ENCODE data around the gene UBL7. TPM values are rescaled to one million over a fixed set of nuclear protein-coding genes. Genes with fewer than 3 reads are reported as not detected.

Gene UBL7
- polyA plus RNA-seq, 3 donors: 43.4 to 103 (median 95.1) TPM

DNA sequence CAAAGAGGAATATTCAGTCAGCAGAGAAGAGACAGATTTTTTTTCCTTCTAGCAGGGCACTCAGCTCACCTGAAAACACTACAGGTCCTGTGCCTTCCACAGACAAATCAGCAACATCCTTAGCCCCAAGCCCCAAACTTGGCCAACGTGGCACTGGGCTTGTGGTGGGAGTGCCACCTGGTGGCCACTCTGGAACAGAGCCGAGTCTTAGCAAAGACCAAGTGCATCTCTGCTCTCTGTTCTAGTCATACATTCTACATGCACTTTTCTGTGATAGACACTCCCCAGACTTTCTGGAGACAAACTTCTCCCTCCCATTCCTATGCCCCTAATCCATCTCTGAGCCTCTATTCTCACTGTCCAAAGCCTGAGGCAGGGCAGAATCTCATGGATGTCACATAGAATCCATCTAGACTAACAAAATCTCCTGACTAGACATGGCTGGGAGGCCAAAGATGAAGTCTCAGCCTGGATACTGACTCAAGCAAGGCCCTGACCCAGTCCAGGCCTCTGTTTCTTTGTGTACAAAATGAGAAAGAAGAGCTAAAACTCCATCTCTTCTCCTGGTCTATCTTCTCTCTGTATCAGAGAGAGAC lies 22.1 kb downstream of the UBL7 start:
- peak; percentile 85 for TF ChIP-seq CTCF (IDR thresholded peaks at IDR 0.05)
- no peaks in the 10 kb centered on the region for H3K79me2 ChIP-seq (ENCODE audit: insufficient read depth, low read length)
- H3K36me3 ChIP-seq (replicated peaks in 1 of 2; ENCODE audit: control insufficient read depth in 1 of 2, insufficient read depth in 2 of 2, low read length in 2 of 2): no peaks in the 10 kb centered on the region
- no peak overlapping the region for H3K9ac ChIP-seq (ENCODE audit: insufficient read depth, low read length, poor library complexity, severe bottlenecking)
- Mint-ChIP-seq H3K36me3 (peaks cover 0 to 2% of the 10 kb centered on the region in 2 donors), H3K27me3 (ENCODE audit: low read depth in 3 of 3) (peaks cover 2 to 15% (median 8%) of the 10 kb centered on the region in 3 donors), H3K27ac (no peak overlapping the region), H3K9me3 (no peaks in the 10 kb centered on the region), H3K4me3 (no peak overlapping the region), H3K4me1 (peaks cover 10% of the 10 kb centered on the region)
- intact Hi-C loops (cut with micrococcal nuclease): loop anchor here (1.0 to 2.0 kb wide), 3 partner anchors 56 to 64 kb away; no protein-coding TSS in a partner anchor
- 0% methylated on average over 1 of the region's 2 CpGs for WGBS (ENCODE audit: insufficient coverage)
- H3K27me3 ChIP-seq (ENCODE audit: control insufficient read depth in 2 of 2, insufficient read depth in 2 of 2, low read length in 2 of 2): no peaks in the 10 kb centered on the region
- no peak overlapping the region for H2AFZ ChIP-seq (ENCODE audit: insufficient read depth, low read depth, low read length, poor library complexity, severe bottlenecking)
- H4K20me1 ChIP-seq (ENCODE audit: insufficient read depth, low read length): no peaks in the 10 kb centered on the region
- H3K4me1 ChIP-seq (ENCODE audit: control insufficient read depth in 1 of 2, insufficient read depth in 2 of 2, low read length in 2 of 2): peaks cover 7 to 9% of the 10 kb centered on the region in 2 donors
- no peaks in the 10 kb centered on the region for H3K9me3 ChIP-seq (replicated peaks in 1 of 2; ENCODE audit: control insufficient read depth in 1 of 2, insufficient read depth in 1 of 2, low read length in 2 of 2)
- H3K4me2 ChIP-seq (replicated peaks; ENCODE audit: extremely low read depth, low read length, poor library complexity, severe bottlenecking): no peak overlapping the region
- DNase-seq: peak; percentile 53 to 69 (median 65)
- H3K27ac ChIP-seq (ENCODE audit: low read depth in 1 of 2, low read length in 2 of 2): no peak overlapping the region
- H3K4me3 ChIP-seq (replicated peaks in 1 of 3; ENCODE audit: low read depth in 2 of 3, low read length in 3 of 3): no peak overlapping the region

- H3K27me3 Mint-ChIP-seq (ENCODE audit: low read depth in 3 of 3): peaks cover 1 to 19% (median 8%) of the 10 kb centered on the region in 3 donors
- H3K9ac ChIP-seq (ENCODE audit: insufficient read depth, low read length, poor library complexity, severe bottlenecking): no peak overlapping the region
- DNase-seq: no peak
- H3K27ac Mint-ChIP-seq: no peak overlapping the region
- no peak overlapping the region for H3K27ac ChIP-seq (ENCODE audit: low read depth in 1 of 2, low read length in 2 of 2)
- no peaks in the 10 kb centered on the region for H3K27me3 ChIP-seq (ENCODE audit: control insufficient read depth in 2 of 2, insufficient read depth in 2 of 2, low read length in 2 of 2)
- H3K4me3 ChIP-seq (replicated peaks in 1 of 3; ENCODE audit: low read depth in 2 of 3, low read length in 3 of 3): no peak overlapping the region
- H3K4me1 Mint-ChIP-seq: peaks cover 10% of the 10 kb centered on the region
- H3K4me3 Mint-ChIP-seq: no peak overlapping the region
- H3K4me1 ChIP-seq (ENCODE audit: control insufficient read depth in 1 of 2, insufficient read depth in 2 of 2, low read length in 2 of 2): peaks cover 8 to 13% of the 10 kb centered on the region in 2 donors
- H3K9me3 ChIP-seq (replicated peaks in 1 of 2; ENCODE audit: control insufficient read depth in 1 of 2, insufficient read depth in 1 of 2, low read length in 2 of 2): no peaks in the 10 kb centered on the region
- intact Hi-C loops (cut with micrococcal nuclease): loop anchor here (1.0 to 2.0 kb wide), 3 partner anchors 55 to 63 kb away; no protein-coding TSS in a partner anchor
- no peaks in the 10 kb centered on the region for H3K36me3 ChIP-seq (replicated peaks in 1 of 2; ENCODE audit: control insufficient read depth in 1 of 2, insufficient read depth in 2 of 2, low read length in 2 of 2)
- no peaks in the 10 kb centered on the region for H4K20me1 ChIP-seq (ENCODE audit: insufficient read depth, low read length)
- no peak overlapping the region for H2AFZ ChIP-seq (ENCODE audit: insufficient read depth, low read depth, low read length, poor library complexity, severe bottlenecking)
- WGBS (ENCODE audit: insufficient coverage): 100% methylated on average over 1 of the region's 2 CpGs
- H3K79me2 ChIP-seq (ENCODE audit: insufficient read depth, low read length): no peaks in the 10 kb centered on the region
- H3K9me3 Mint-ChIP-seq: no peaks in the 10 kb centered on the region
- H3K36me3 Mint-ChIP-seq: peaks cover 0 to 2% of the 10 kb centered on the region in 2 donors
- TF ChIP-seq CTCF (IDR thresholded peaks at IDR 0.05): no peak
- H3K4me2 ChIP-seq (replicated peaks; ENCODE audit: extremely low read depth, low read length, poor library complexity, severe bottlenecking): no peak overlapping the region
Observed at GRCh38 chr15:74438206-74438605, 22.8 kb downstream of the UBL7 start.
